Ascending aorta (tissue), 2 donors: ENCODE data around the gene BST2. TPM values are rescaled to one million over a fixed set of nuclear protein-coding genes. Genes with fewer than 3 reads are reported as not detected.

Source experiments
- DNase-seq, 2 donors: peaks; one replicate each; pipeline ENCODE4 v3.0.0-alpha.2; 2019; ENCODE audit warnings: low spot score in 2 of 2
- H3K27ac ChIP-seq, 2 donors: fragments of 200-600 bp; sonication (generic); one replicate each; pipeline ENCODE4 v1.5.1; 2016 to 2017; ENCODE audit warnings: mild to moderate bottlenecking in 1 of 2
- H3K27me3 ChIP-seq: fragments of 200-600 bp; sonication (generic); one replicate; pipeline ENCODE4 v1.5.1; 2017
- H3K36me3 ChIP-seq, 2 donors: fragments of 200-600 bp; sonication (generic); one replicate each; pipeline ENCODE4 v1.5.1; 2016
- H3K4me1 ChIP-seq, 2 donors: fragments of 200-600 bp; sonication (generic); one replicate each; pipeline ENCODE4 v1.5.1; 2016 to 2017; ENCODE audit warnings: mild to moderate bottlenecking in 1 of 2
- H3K4me3 ChIP-seq, 2 donors: fragments of 200-600 bp; sonication (generic); one replicate each; pipeline ENCODE4 v1.5.1; 2016 to 2017; ENCODE audit warnings: mild to moderate bottlenecking in 1 of 2
- H3K9me3 ChIP-seq, 2 donors: fragments of 200-600 bp; sonication (generic); one replicate each; pipeline ENCODE4 v1.5.1; 2016
- intact Hi-C: fragments of 100-400 bp; cut with DNase I; formaldehyde crosslinking; loops from one replicate; pipeline ENCODE4 v1.15.1; 2023
- total RNA-seq: library from RNA; depleted of rRNA; stranded (reverse); fragments of >200 nt; gene quantifications from one replicate; pipeline ENCODE4 v1.1.0, GENCODE V29; 2016
- TF ChIP-seq, protein P1 (sequence below), 3 experiments: fragments of 200-600 bp in 2 of 3; fragments of 450-650 bp in 1 of 3; sonication (generic) in 2 of 3; IDR thresholded peaks; one replicate each; pipeline ENCODE4 v1.5.1; 2016 to 2019; ENCODE audit warnings: antibody characterized with exemption in 3 of 3, mild to moderate bottlenecking in 1 of 3, moderate library complexity in 1 of 3

The BST2 gene
- total RNA-seq, 1 donor from 2014 or later: 151 TPM

DNA sequence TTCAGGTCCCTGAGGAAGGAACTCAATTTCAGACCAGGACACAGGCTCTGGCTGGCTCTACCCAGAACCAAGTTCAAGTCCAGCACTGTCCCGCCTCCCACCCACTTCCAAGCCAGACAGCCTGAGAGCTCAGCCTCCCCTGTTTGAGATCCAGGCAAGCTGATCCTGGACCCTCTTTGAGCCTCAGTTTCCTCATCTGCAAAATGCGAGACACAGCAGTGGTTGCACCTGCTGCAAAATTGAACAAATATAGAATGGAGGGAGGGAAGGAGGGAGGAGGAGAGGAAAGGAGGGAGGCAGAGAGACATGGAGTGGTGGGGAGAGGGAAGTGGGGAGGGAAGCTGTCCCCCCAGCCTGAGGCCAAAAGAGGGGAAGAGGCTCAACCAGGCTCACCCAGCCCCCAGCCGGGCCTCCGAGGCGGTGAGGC is 42.3 kb upstream of the BST2 start:
- DNase-seq: no peak
- Histone ChIP-seq H3K27ac (no peak overlapping the region), H3K27me3 (no peaks in the 10 kb centered on the region), H3K36me3 (no peaks in the 10 kb centered on the region), H3K4me3 (peak overlapping the region; percentile 52 to 65), H3K4me1 (peaks cover 0 to 9% of the 10 kb centered on the region in 2 donors), H3K9me3 (no peaks in the 10 kb centered on the region)
- TF ChIP-seq, protein P1, sequence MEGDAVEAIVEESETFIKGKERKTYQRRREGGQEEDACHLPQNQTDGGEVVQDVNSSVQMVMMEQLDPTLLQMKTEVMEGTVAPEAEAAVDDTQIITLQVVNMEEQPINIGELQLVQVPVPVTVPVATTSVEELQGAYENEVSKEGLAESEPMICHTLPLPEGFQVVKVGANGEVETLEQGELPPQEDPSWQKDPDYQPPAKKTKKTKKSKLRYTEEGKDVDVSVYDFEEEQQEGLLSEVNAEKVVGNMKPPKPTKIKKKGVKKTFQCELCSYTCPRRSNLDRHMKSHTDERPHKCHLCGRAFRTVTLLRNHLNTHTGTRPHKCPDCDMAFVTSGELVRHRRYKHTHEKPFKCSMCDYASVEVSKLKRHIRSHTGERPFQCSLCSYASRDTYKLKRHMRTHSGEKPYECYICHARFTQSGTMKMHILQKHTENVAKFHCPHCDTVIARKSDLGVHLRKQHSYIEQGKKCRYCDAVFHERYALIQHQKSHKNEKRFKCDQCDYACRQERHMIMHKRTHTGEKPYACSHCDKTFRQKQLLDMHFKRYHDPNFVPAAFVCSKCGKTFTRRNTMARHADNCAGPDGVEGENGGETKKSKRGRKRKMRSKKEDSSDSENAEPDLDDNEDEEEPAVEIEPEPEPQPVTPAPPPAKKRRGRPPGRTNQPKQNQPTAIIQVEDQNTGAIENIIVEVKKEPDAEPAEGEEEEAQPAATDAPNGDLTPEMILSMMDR (IDR thresholded peaks at IDR 0.05): no peak
- intact Hi-C loops: no loop called here

DNA sequence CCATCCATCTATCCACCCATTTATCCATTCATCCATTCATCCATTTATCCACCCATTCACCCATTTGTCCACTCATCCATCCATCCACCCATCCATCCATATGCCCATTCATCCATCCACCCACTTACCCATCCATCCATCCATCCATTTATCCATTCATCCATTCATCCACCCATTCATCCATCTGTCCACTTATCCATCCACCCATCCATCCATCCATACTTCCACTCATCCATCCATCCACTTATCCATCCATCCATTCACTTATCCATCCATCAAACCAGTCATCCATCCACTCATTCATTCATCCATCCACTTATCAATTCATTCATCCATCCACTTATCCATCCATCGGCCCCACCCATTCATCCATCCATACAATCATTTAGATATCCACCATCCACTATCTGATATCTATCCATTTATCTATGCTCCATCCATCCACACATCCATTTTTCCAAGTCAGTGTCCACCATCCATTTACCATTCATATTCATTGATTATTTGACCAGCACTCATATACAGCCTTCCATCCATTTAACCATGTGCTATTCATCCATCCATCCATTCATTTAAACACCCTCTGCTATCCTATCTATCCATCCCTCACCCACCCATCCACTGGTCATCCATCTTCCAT is 40.2 kb upstream of the BST2 start:
- Histone ChIP-seq H3K27ac (no peak overlapping the region), H3K4me3 (no peak overlapping the region), H3K9me3 (no peaks in the 10 kb centered on the region), H3K27me3 (no peaks in the 10 kb centered on the region), H3K4me1 (peaks cover 0 to 9% of the 10 kb centered on the region in 2 donors), H3K36me3 (no peaks in the 10 kb centered on the region)
- TF ChIP-seq, protein P1 (IDR thresholded peaks at IDR 0.05): no peak
- no peak for DNase-seq
- intact Hi-C loops: no loop called here

DNA sequence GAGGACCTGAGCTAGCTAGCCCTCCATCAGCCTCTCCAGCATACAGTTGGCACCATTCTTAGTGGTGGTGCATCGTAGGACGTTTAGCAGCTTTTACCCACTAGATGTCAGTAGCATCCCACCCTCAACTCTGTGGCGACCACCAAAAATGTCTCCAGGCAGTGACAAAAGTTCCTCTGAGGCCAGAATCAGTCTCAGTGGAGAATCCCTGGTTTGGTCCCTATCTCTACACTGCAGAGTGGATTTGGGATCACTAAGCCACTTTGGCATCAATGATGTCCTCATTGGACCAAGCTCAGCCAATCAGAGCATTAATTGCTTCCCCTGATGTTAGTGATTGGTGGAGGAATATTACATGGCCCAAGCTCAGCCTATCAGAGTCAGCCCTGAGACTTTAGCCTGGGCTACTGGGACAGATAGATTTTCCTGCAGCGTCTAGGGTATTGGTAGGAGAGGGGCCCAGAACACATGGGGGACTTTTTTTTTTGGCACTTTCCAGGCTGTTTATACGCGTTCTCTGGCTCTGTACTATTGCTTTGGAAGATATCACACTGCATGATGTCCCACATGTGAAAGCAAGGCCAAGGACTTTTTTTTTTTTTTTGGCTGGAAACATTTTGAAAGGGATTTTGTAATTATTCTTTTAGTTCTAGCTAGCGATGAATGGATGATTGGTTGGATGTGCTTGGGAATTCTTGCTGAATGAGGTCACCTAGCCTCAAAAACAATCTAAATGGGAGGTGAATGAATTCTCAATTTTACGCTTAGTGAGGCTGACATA is 36.0 kb upstream of the BST2 start:
- intact Hi-C loops: no loop called here
- DNase-seq: no peak
- TF ChIP-seq, protein P1 (IDR thresholded peaks at IDR 0.05): peak in 2 of 3 experiments; percentile 23 to 30
- Histone ChIP-seq H3K9me3 (no peaks in the 10 kb centered on the region), H3K27ac (no peak overlapping the region), H3K4me3 (no peak overlapping the region), H3K36me3 (no peaks in the 10 kb centered on the region), H3K4me1 (no peaks in the 10 kb centered on the region), H3K27me3 (no peaks in the 10 kb centered on the region)

DNA sequence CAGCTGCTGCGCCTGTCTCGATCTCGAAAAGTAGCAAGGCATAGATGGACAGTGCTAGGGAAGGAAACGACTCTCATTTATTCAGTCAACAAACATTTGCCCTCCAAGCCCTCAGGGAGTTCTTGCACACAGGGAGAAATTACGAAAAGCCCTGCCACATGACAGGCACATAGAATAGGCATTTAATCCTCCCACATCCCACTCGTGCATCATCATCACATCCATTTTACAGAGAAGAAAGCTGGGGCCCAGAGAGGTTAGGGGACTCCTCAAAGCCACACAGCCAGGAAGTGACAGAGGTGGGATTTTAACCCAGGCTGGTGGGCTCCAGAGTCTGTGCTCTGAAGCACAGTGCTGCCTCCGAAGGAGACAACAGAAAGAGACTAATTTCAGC is 31.4 kb upstream of the BST2 start:
- intact Hi-C loops: no loop called here
- Histone ChIP-seq H3K4me1 (no peaks in the 10 kb centered on the region), H3K27ac (no peak overlapping the region), H3K27me3 (no peaks in the 10 kb centered on the region), H3K4me3 (no peak overlapping the region), H3K9me3 (no peaks in the 10 kb centered on the region), H3K36me3 (no peaks in the 10 kb centered on the region)
- TF ChIP-seq, protein P1 (IDR thresholded peaks at IDR 0.05): no peak
- DNase-seq: no peak

DNA sequence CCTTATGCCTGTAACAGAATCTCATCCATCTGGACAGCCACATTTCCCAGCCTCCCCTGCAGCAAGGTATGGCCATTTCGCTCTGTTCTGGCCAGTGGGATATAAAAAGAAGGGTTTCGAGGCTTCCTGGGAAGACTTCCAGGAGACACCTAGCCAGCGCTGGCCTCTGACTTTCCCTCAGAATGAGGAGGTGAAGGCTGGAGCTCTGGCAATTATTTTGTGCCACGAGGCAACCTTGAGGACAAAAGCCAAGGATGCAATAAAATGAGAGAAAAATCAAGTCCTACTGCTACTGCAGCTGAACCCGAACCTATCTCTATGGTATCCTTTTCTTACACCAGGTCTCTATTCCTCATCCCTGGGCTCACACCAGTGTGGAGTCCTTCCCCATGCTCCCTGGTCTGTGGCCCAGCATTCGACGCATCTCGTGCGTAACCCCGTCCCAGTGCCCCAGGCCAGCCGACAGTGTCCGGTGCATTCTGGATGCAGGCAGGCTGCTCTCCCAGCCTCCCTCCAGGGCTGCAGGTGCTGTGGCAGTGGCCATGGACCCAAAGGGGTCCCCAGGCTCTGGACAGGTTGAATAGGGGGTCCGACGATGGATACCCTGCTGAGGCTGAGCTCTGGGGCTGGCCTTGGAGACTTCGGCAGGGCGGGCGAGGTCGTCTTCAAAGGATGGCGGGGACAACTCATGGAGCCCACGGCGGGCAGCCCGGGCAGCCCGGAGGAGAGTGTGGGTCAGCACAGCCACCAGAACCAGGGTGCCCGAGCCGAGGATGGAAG is 30.9 kb upstream of the BST2 start:
- intact Hi-C loops: no loop called here
- no peak for DNase-seq
- H3K36me3 ChIP-seq: no peaks in the 10 kb centered on the region
- no peak overlapping the region for H3K4me3 ChIP-seq
- no peak overlapping the region for H3K27ac ChIP-seq
- H3K27me3 ChIP-seq: no peaks in the 10 kb centered on the region
- H3K9me3 ChIP-seq: no peaks in the 10 kb centered on the region
- TF ChIP-seq, protein P1 (IDR thresholded peaks at IDR 0.05): no peak
- H3K4me1 ChIP-seq: no peaks in the 10 kb centered on the region
